Measurements from ENCODE around the gene MVD. TPM values are rescaled to one million over a fixed set of nuclear protein-coding genes. Genes with fewer than 3 reads are reported as not detected.

MVD gene
- total and polyA plus RNA-seq, 10 of the 15 experiments (the other 5 are each of a cell fraction or from before 2014, with no cell fraction given), result 5.0 to 147 (median 65.0) TPM

DNA sequence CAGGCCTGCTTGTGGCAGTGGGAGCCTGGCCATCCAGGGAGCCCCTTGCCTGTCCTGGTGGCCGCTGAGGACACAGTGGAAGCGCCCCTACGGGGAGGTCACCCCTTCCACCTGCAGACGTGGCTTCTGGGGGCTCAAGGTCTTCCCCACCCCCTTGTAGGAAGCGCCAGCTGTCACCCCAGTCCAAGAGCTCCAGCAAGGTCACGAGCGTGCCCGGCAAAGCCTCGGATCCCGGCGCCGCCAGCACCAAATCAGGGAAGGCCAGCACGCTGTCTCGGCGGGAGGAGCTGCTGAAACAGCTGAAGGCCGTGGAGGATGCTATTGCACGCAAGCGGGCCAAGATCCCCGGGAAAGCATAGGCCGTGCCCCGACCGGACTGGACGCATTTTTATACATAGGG lies 31.9 kb downstream of the MVD start:
- ChIA-PET CTCF (interaction anchor here (1.6 kb wide), 1 partner anchor 194 kb away, joined by 3 read pairs; no protein-coding TSS in a partner anchor), POLR2A (no interaction called here), RAD21 (ENCODE audit: unreplicated experiment) (no interaction called here), SMC1A (ENCODE audit: uncharacterized antibody, unreplicated experiment) (no interaction called here)
- no peaks in the 10 kb centered on the region; the same call in 1 of the 2 replicates for H4K20me1 ChIP-seq (ENCODE audit: control insufficient read depth, insufficient read depth)
- no peak overlapping the region for H3K27ac ChIP-seq (ENCODE audit: control insufficient read depth, insufficient read depth)
- no peak overlapping the region for H3K4me3 ChIP-seq
- H3K9me3 ChIP-seq (replicated peaks; ENCODE audit: control insufficient read depth, insufficient read depth, low read length), result no peaks in the 10 kb centered on the region
- DNase-seq (ENCODE audit: low read depth, low spot score) (no peak), ATAC-seq (no peak), FAIRE-seq (no peak)
- H2AFZ ChIP-seq (ENCODE audit: control insufficient read depth, low read depth, low read length), result no peak overlapping the region
- WGBS (ENCODE audit: insufficient coverage, insufficient replicate concordance, low lambda C conversion rate, missing lambda C conversion rate), result 92% methylated on average over 23 of the region's 23 CpGs
- H3K4me2 ChIP-seq (ENCODE audit: control insufficient read depth, insufficient read depth), result no peak overlapping the region
- in situ Hi-C loops (cut with MboI), result no loop called here
- peaks cover 5 to 28% of the 10 kb centered on the region in 2 experiments; a peak in 3 of 4 replicates for H3K36me3 ChIP-seq (ENCODE audit: control insufficient read depth in 2 of 2, insufficient read depth in 2 of 2, low read length in 1 of 2)
- TF ChIP-seq RAD51 (IDR thresholded peaks at IDR 0.05) (no peak), IKZF1 (conservative IDR thresholded peaks at IDR 0.05) (no peak), NFIC (IDR thresholded peaks at IDR 0.05; ENCODE audit: low read depth, low read length) (no peak)
- TF ChIP-seq, protein P1, sequence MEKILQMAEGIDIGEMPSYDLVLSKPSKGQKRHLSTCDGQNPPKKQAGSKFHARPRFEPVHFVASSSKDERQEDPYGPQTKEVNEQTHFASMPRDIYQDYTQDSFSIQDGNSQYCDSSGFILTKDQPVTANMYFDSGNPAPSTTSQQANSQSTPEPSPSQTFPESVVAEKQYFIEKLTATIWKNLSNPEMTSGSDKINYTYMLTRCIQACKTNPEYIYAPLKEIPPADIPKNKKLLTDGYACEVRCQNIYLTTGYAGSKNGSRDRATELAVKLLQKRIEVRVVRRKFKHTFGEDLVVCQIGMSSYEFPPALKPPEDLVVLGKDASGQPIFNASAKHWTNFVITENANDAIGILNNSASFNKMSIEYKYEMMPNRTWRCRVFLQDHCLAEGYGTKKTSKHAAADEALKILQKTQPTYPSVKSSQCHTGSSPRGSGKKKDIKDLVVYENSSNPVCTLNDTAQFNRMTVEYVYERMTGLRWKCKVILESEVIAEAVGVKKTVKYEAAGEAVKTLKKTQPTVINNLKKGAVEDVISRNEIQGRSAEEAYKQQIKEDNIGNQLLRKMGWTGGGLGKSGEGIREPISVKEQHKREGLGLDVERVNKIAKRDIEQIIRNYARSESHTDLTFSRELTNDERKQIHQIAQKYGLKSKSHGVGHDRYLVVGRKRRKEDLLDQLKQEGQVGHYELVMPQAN (conservative IDR thresholded peaks at IDR 0.05), result no peak
- intact Hi-C loops (cut with micrococcal nuclease; ENCODE audit: unreplicated experiment), result no loop called here
- no TSS peak for BruUV-seq (replicated peaks)
- no peaks in the 10 kb centered on the region for H3K79me2 ChIP-seq (ENCODE audit: control insufficient read depth, insufficient read depth, low read length)
- H3K9ac ChIP-seq (ENCODE audit: control insufficient read depth, insufficient read depth, low read length), result no peak overlapping the region
- H3K4me1 ChIP-seq (ENCODE audit: control insufficient read depth, insufficient read depth, low read length), result peaks cover 16% of the 10 kb centered on the region
- no peaks in the 10 kb centered on the region for H3K27me3 ChIP-seq (replicated peaks in 1 of 2; ENCODE audit: control insufficient read depth in 2 of 2, insufficient read depth in 2 of 2, low read length in 1 of 2)

- POLR2A ChIA-PET, result no interaction called here
- RAD21 ChIA-PET (ENCODE audit: unreplicated experiment), result no interaction called here
- no peak overlapping the region for H2AFZ ChIP-seq (ENCODE audit: control insufficient read depth, low read depth, low read length)
- SMC1A ChIA-PET (ENCODE audit: uncharacterized antibody, unreplicated experiment), result no interaction called here
- H4K20me1 ChIP-seq (ENCODE audit: control insufficient read depth, insufficient read depth), result no peaks in the 10 kb centered on the region
- H3K79me2 ChIP-seq (ENCODE audit: control insufficient read depth, insufficient read depth, low read length), result no peaks in the 10 kb centered on the region
- intact Hi-C loops (cut with micrococcal nuclease; ENCODE audit: unreplicated experiment) (no loop called here), in situ Hi-C loops (cut with MboI) (no loop called here)
- no peaks in the 10 kb centered on the region for H3K9me3 ChIP-seq (replicated peaks; ENCODE audit: control insufficient read depth, insufficient read depth, low read length)
- H3K36me3 ChIP-seq (ENCODE audit: control insufficient read depth in 2 of 2, insufficient read depth in 2 of 2, low read length in 1 of 2), result peaks cover 5 to 29% of the 10 kb centered on the region in 2 experiments; a peak in 3 of 4 replicates
- H3K27ac ChIP-seq (ENCODE audit: control insufficient read depth, insufficient read depth), result no peak overlapping the region
- H3K4me3 ChIP-seq, result no peak overlapping the region
- H3K27me3 ChIP-seq (replicated peaks in 1 of 2; ENCODE audit: control insufficient read depth in 2 of 2, insufficient read depth in 2 of 2, low read length in 1 of 2), result no peaks in the 10 kb centered on the region
- FAIRE-seq (no peak), DNase-seq (ENCODE audit: low read depth, low spot score) (no peak), ATAC-seq (no peak)
- peaks cover 16% of the 10 kb centered on the region for H3K4me1 ChIP-seq (ENCODE audit: control insufficient read depth, insufficient read depth, low read length)
- no peak overlapping the region for H3K9ac ChIP-seq (ENCODE audit: control insufficient read depth, insufficient read depth, low read length)
- CTCF ChIA-PET, result interaction anchor here (1.6 kb wide), 1 partner anchor 194 kb away, joined by 3 read pairs; no protein-coding TSS in a partner anchor
- BruUV-seq (replicated peaks), result no TSS peak
- WGBS (ENCODE audit: insufficient coverage, insufficient replicate concordance, low lambda C conversion rate, missing lambda C conversion rate), result 98% methylated on average over 12 of the region's 12 CpGs
- no peak overlapping the region for H3K4me2 ChIP-seq (ENCODE audit: control insufficient read depth, insufficient read depth)
- no peak for TF ChIP-seq ZNF24 (IDR thresholded peaks at IDR 0.05)
- no peak for TF ChIP-seq MEF2A (IDR thresholded peaks at IDR 0.05; ENCODE audit: insufficient read depth, low read depth, low read length)
- no peak for TF ChIP-seq CHD1 (IDR thresholded peaks at IDR 0.05; ENCODE audit: low read depth, low read length)
- TF ChIP-seq, protein P2, sequence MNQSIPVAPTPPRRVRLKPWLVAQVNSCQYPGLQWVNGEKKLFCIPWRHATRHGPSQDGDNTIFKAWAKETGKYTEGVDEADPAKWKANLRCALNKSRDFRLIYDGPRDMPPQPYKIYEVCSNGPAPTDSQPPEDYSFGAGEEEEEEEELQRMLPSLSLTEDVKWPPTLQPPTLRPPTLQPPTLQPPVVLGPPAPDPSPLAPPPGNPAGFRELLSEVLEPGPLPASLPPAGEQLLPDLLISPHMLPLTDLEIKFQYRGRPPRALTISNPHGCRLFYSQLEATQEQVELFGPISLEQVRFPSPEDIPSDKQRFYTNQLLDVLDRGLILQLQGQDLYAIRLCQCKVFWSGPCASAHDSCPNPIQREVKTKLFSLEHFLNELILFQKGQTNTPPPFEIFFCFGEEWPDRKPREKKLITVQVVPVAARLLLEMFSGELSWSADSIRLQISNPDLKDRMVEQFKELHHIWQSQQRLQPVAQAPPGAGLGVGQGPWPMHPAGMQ (IDR thresholded peaks at IDR 0.05; ENCODE audit: borderline replicate concordance), result no peak
- no peak for TF ChIP-seq SIN3A (IDR thresholded peaks at IDR 0.05; ENCODE audit: low read depth, low read length)
- TF ChIP-seq SIX5 (IDR thresholded peaks at IDR 0.05; ENCODE audit: low read depth, low read length, severe bottlenecking), result no peak
- TF ChIP-seq USF2 (IDR thresholded peaks at IDR 0.05; ENCODE audit: borderline replicate concordance, low read depth, low read length), result no peak
- TF ChIP-seq ZBTB33 (IDR thresholded peaks at IDR 0.05), result no peak
These were observed 32.5 kb downstream of the MVD start for GRCh38 chr16:88630433-88630832.

Measured in GM12878 (cell line).